Natural killer cell treated with Interleukin-12 subunit alpha and Interleukin-12 subunit beta and Interleukin-15 and Interleukin-18, amount 100 ng/mL, for 72 hours (primary cell): ENCODE measurements around the gene HSPB9. TPM values are rescaled to one million over a fixed set of nuclear protein-coding genes. Genes with fewer than 3 reads are reported as not detected.

Source experiments
- ATAC-seq, 2 donors: fragments of 150-1000 bp; cut with Tn5 transposase in 1 of 2; sonication (Bioruptor Pico), chemical (Tn5 transposase) in 1 of 2; 2 replicates each; pipeline ENCODE4 v1.10.0; 2021
- DNase-seq: peaks from one replicate; pipeline ENCODE4 v3.0.0; 2022; ENCODE audit warnings: low spot score
- H3K27ac Mint-ChIP-seq, 2 donors: 1 replicate in 1 of 2; 2 replicates in 1 of 2; pipeline ENCODE4 v1.8.0; 2022; ENCODE audit warnings: mixed read lengths in 2 of 2, mild to moderate bottlenecking in 1 of 2, moderate library complexity in 1 of 2
- H3K27me3 Mint-ChIP-seq, 2 donors: 1 replicate in 1 of 2; 2 replicates in 1 of 2; pipeline ENCODE4 v1.8.0; 2022; ENCODE audit warnings: mixed read lengths in 2 of 2
- H3K36me3 Mint-ChIP-seq: one replicate; pipeline ENCODE4 v1.8.0; 2022; ENCODE audit warnings: mixed read lengths
- H3K4me1 Mint-ChIP-seq, 2 donors: 1 replicate in 1 of 2; 2 replicates in 1 of 2; pipeline ENCODE4 v1.8.0; 2022; ENCODE audit warnings: low read depth in 2 of 2, mixed read lengths in 2 of 2, mild to moderate bottlenecking in 1 of 2
- H3K4me3 Mint-ChIP-seq: one replicate; pipeline ENCODE4 v1.8.0; 2022; ENCODE audit warnings: mixed read lengths
- H3K9me3 Mint-ChIP-seq: 2 replicates; pipeline ENCODE4 v1.8.0; 2022; ENCODE audit warnings: mixed read lengths
- total RNA-seq, 2 donors: library from RNA; stranded (reverse); gene quantifications; one replicate each; pipeline ENCODE4 v1.2.3, GENCODE V29; 2022

Gene HSPB9
- total RNA-seq, 2 donors from 2014 or later, result not detected

GRCh38 chr17:42109086-42109485 lies 13.5 kb upstream of the HSPB9 start:
- H3K27me3 Mint-ChIP-seq, result no peaks in the 10 kb centered on the region
- ATAC-seq (no peak), DNase-seq (no peak)
- H3K27ac Mint-ChIP-seq, result no peak overlapping the region
- no peaks in the 10 kb centered on the region for H3K9me3 Mint-ChIP-seq
- no peaks in the 10 kb centered on the region for H3K36me3 Mint-ChIP-seq
- no peak overlapping the region for H3K4me3 Mint-ChIP-seq
- peaks cover 15 to 25% of the 10 kb centered on the region in 2 donors for H3K4me1 Mint-ChIP-seq

GRCh38 chr17:42110301-42111264 lies 12.0 kb upstream of the HSPB9 start:
- no peaks in the 10 kb centered on the region for H3K9me3 Mint-ChIP-seq
- no peaks in the 10 kb centered on the region for H3K36me3 Mint-ChIP-seq
- peaks cover 16 to 26% of the 10 kb centered on the region in 2 donors for H3K4me1 Mint-ChIP-seq

GRCh38 chr17:42111265-42111636 lies 11.4 kb upstream of the HSPB9 start:
- ATAC-seq, result no peak
- Mint-ChIP-seq H3K27me3 (no peaks in the 10 kb centered on the region), H3K4me1 (peaks cover 22 to 27% of the 10 kb centered on the region in 2 donors), H3K36me3 (no peaks in the 10 kb centered on the region), H3K9me3 (no peaks in the 10 kb centered on the region), H3K27ac (peak overlapping the region in 1 of 2 donors; percentile 96), H3K4me3 (no peak overlapping the region)
- no peak for DNase-seq

More at GRCh38 chr17:42110301-42111264, 12.0 kb upstream of the HSPB9 start:
- Mint-ChIP-seq H3K27ac (peak overlapping the region; percentile 11 to 96), H3K27me3 (no peaks in the 10 kb centered on the region), H3K4me3 (peak overlapping the region; percentile 58)
- no peak for DNase-seq
- ATAC-seq, result no peak

GRCh38 chr17:42111871-42112551 lies 10.6 kb upstream of the HSPB9 start:
- DNase-seq (no peak), ATAC-seq (peak; percentile 1 to 48)
- peak overlapping the region; percentile 82 for H3K4me3 Mint-ChIP-seq
- H3K9me3 Mint-ChIP-seq, result no peaks in the 10 kb centered on the region
- peaks cover 29 to 32% of the 10 kb centered on the region in 2 donors for H3K4me1 Mint-ChIP-seq
- H3K27ac Mint-ChIP-seq, result peak overlapping the region; percentile 94 to 96
- H3K27me3 Mint-ChIP-seq, result no peaks in the 10 kb centered on the region
- H3K36me3 Mint-ChIP-seq, result no peaks in the 10 kb centered on the region

DNA sequence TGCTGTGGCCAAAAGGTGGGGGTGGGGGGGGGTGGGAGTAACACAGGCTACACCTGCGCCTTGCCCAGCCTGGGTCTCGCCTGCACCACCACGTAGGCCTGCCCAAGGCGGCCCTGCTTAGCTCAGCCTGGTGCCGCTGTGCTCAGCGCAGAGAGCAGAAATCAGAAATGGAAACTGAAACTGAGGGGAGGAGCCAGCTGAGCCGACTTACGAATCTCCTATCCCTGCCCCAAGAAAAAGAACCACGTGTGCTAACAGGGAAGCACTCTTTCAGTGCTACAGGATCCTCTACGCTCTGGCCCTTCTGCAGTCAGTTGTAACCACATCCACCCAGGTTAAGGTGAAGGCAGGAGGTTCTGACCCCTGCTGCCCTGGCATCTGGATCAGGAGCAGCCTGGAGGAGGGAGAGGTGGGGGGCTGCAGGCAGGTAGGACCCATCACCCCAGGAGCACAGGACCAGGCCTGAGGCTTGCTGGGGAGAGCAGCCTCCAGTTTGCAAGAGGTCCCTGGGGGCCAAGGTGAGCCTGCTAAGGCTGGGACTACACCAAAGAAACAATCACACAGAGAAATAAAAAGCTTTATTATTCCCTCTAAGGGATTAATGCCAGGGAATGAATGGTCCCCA lies 9.9 kb upstream of the HSPB9 start, which contains the start of gene DHX58:
Gene DHX58, minus strand, starts transcription at position 163 of the 625 bp plus-strand sequence. CDS start 822 bp downstream, outside the sequence.
- Mint-ChIP-seq H3K9me3 (no peaks in the 10 kb centered on the region), H3K4me3 (peak within 1 kb of the TSS; percentile 82), H3K27ac (peak within 1 kb of the TSS; percentile 94 to 96), H3K27me3 (no peaks in the 10 kb centered on the region), H3K36me3 (no peaks in the 10 kb centered on the region), H3K4me1 (peaks cover 31% of the 10 kb centered on the region in 2 donors)
- ATAC-seq, result peak; percentile 86 to 87
- peak; percentile 89 for DNase-seq

GRCh38 chr17:42113293-42114069 lies 9.1 kb upstream of the HSPB9 start:
- Mint-ChIP-seq H3K4me1 (peaks cover 23 to 32% of the 10 kb centered on the region in 2 donors), H3K27me3 (no peaks in the 10 kb centered on the region), H3K27ac (peak overlapping the region; percentile 94 to 96), H3K4me3 (no peak overlapping the region), H3K36me3 (no peaks in the 10 kb centered on the region), H3K9me3 (no peaks in the 10 kb centered on the region)
- no peak for ATAC-seq
- DNase-seq, result no peak

DNA sequence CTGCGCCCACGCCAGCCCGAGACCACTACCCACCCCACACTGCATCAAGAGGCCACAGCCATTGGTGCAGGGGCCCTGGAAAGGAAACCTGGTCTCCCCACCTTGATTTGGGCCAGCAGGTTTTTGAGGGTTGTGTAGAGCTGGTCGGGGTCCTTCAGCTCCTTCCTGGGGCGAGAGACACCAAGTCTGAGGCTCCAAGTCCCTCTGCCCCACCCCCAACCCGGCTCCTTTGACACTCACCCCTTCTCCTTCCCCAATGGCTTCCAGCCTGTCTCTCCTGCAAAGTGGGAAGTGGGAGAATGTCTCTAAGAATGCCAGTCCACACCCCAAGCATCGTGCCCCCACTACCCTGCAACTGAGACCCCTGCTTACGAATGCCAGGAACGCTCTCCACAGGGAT lies 8.5 kb upstream of the HSPB9 start:
- H3K4me3 Mint-ChIP-seq, result no peak overlapping the region
- H3K4me1 Mint-ChIP-seq, result peaks cover 23 to 36% of the 10 kb centered on the region in 2 donors
- ATAC-seq, result no peak
- H3K27ac Mint-ChIP-seq, result peak overlapping the region; percentile 35
- no peaks in the 10 kb centered on the region for H3K36me3 Mint-ChIP-seq
- no peaks in the 10 kb centered on the region for H3K9me3 Mint-ChIP-seq
- H3K27me3 Mint-ChIP-seq, result no peaks in the 10 kb centered on the region
- DNase-seq, result no peak

- Mint-ChIP-seq H3K27ac (peak overlapping the region in 1 of 2 donors; percentile 76), H3K9me3 (no peaks in the 10 kb centered on the region), H3K4me3 (no peak overlapping the region), H3K36me3 (no peaks in the 10 kb centered on the region), H3K4me1 (peaks cover 29 to 35% of the 10 kb centered on the region in 2 donors), H3K27me3 (no peaks in the 10 kb centered on the region)
- ATAC-seq (peak; percentile 41 to 46), DNase-seq (peak; percentile 84)
These were observed 5.8 kb upstream of the HSPB9 start for GRCh38 chr17:42116705-42117396.

- Mint-ChIP-seq H3K27ac (no peak overlapping the region), H3K4me3 (no peak overlapping the region), H3K27me3 (no peaks in the 10 kb centered on the region), H3K9me3 (no peaks in the 10 kb centered on the region), H3K36me3 (no peaks in the 10 kb centered on the region), H3K4me1 (peaks cover 23 to 30% of the 10 kb centered on the region in 2 donors)
- DNase-seq (no peak), ATAC-seq (no peak)
These were observed 5.0 kb upstream of the HSPB9 start for GRCh38 chr17:42117397-42118125.

GRCh38 chr17:42118126-42118510 lies 4.5 kb upstream of the HSPB9 start:
- Mint-ChIP-seq H3K9me3 (no peaks in the 10 kb centered on the region), H3K36me3 (no peaks in the 10 kb centered on the region), H3K27me3 (no peaks in the 10 kb centered on the region), H3K4me3 (no peak overlapping the region), H3K27ac (peak overlapping the region in 1 of 2 donors; percentile 33), H3K4me1 (peaks cover 19 to 27% of the 10 kb centered on the region in 2 donors)
- ATAC-seq, result no peak
- DNase-seq, result no peak

DNA sequence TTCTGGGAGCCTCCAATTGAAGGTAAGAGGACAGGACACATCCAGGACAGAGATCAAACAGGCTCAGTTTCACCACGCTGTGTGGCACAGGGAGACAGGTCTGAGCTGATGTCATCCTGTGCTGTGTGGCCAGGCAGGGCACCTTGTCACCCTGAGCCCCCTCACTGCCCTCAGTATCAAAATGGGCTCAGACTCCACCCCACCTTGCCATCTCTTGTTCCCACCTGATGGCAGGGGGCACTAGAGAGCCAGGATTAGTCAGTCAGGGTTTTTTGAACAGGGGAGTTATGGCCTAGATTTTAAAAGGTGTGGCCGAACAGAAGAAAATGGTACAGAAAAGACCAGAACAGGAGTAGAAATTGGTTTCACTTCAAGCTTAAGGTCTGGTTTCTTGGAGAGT lies 4.1 kb upstream of the HSPB9 start:
- Mint-ChIP-seq H3K9me3 (no peaks in the 10 kb centered on the region), H3K27me3 (no peaks in the 10 kb centered on the region), H3K4me1 (peaks cover 19 to 27% of the 10 kb centered on the region in 2 donors), H3K4me3 (peak overlapping the region; percentile 49), H3K27ac (peak overlapping the region in 1 of 2 donors; percentile 33), H3K36me3 (no peaks in the 10 kb centered on the region)
- ATAC-seq (no peak), DNase-seq (no peak)

GRCh38 chr17:42119301-42119700 lies 3.3 kb upstream of the HSPB9 start:
- Mint-ChIP-seq H3K27ac (no peak overlapping the region), H3K9me3 (no peaks in the 10 kb centered on the region), H3K27me3 (no peaks in the 10 kb centered on the region), H3K4me3 (no peak overlapping the region), H3K36me3 (no peaks in the 10 kb centered on the region), H3K4me1 (peaks cover 19 to 27% of the 10 kb centered on the region in 2 donors)
- DNase-seq (no peak), ATAC-seq (no peak)
